ENCODE measurements around the gene SPATA16. TPM values are rescaled to one million over a fixed set of nuclear protein-coding genes. Genes with fewer than 3 reads are reported as not detected.

Gene SPATA16
- total RNA-seq, 1 donor from 2014 or later, result not detected

DNA sequence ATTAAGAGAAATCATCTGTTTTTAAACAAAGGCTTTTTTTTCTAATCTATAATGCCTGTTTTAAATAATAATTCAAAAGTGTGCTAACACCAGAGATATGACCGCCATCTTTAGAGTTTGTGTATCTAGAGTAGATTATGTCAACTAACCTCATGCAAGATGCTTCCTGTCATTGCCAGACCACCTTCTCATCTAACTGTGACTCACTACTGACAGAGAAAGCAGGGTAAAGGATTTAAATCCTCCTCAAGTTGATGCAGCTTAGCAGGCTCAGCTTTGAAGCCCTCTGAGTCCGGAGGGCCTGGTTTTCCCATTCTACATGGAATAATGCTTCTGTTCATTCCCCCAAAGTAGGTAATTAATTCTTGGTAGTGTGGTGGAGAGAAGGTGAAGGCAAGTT, 282.0 kb downstream of the SPATA16 start:
- Histone ChIP-seq H3K4me3 (no peak overlapping the region), H3K9me3 (no peaks in the 10 kb centered on the region), H3K36me3 (no peaks in the 10 kb centered on the region), H3K27me3 (no peaks in the 10 kb centered on the region), H3K27ac (no peak overlapping the region), H3K4me1 (peaks cover 0 to 3% of the 10 kb centered on the region in 2 donors)
- no peak for TF ChIP-seq CTCF (IDR thresholded peaks at IDR 0.05)
- intact Hi-C loops (cut with DNase I), result no loop called here
- no peak for DNase-seq (ENCODE audit: low spot score in 2 of 2)

DNA sequence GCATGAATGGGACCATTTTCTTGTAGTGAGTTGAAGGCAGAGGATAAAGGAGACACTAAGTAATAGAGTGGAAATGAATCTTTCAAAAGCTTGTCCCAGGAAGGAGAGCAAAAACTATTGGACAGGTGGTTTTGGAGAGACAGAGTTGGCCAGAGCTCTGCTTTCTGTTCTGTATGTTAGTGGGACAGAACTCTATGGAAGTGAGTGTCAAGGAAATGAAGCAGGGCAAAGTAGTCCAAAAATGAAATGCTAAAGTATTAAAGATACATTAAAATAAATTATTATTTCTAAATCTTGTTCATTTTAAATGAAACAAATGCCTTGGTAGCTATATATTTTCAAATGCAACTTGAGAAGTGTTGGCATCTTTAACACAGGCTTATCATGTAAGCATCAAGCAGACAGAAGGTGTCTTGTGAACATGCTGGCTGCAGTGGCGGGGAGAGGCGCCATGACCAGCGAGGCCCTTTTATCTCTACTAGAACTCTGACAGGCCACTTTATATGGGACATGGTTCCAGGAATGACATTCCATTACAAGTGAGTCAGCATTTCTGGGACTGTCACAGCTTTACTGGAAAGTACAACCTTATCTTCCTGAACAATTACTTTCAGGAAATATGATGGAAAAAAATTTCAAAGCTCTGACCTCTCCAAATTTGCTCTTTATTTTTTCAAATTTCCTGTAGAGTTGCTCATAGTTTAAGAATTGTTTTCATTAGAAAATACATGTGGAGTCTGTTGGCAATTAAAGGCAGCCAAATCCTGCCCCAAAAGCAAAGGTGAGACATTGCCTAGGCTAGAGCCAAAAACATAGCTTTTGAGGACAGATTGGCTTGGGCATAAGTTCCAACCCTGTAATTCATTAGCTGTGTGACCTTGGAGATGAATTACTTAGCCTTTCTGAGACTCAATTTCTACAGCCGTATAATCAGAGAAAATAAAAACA, 284.0 kb downstream of the SPATA16 start:
- H3K27me3 ChIP-seq, result no peaks in the 10 kb centered on the region
- no peak for TF ChIP-seq CTCF (IDR thresholded peaks at IDR 0.05)
- no peak for DNase-seq (ENCODE audit: low spot score in 2 of 2)
- H3K27ac ChIP-seq, result peak overlapping the region in 1 of 2 donors; percentile 25
- H3K4me1 ChIP-seq, result peaks cover 0 to 3% of the 10 kb centered on the region in 2 donors
- intact Hi-C loops (cut with DNase I), result no loop called here
- H3K9me3 ChIP-seq, result no peaks in the 10 kb centered on the region
- H3K4me3 ChIP-seq, result no peak overlapping the region
- H3K36me3 ChIP-seq, result no peaks in the 10 kb centered on the region

- Histone ChIP-seq H3K27me3 (no peaks in the 10 kb centered on the region), H3K4me3 (no peak overlapping the region), H3K4me1 (peaks cover 0 to 3% of the 10 kb centered on the region in 2 donors), H3K27ac (no peak overlapping the region), H3K36me3 (no peaks in the 10 kb centered on the region), H3K9me3 (no peaks in the 10 kb centered on the region)
- no peak for DNase-seq (ENCODE audit: low spot score in 2 of 2)
- intact Hi-C loops (cut with DNase I), result no loop called here
- no peak for TF ChIP-seq CTCF (IDR thresholded peaks at IDR 0.05)
Measured at GRCh38 chr3:172855037-172855436, 286.0 kb downstream of the SPATA16 start.

GRCh38 chr3:172853921-172854666, 286.9 kb downstream of the SPATA16 start:
- no peaks in the 10 kb centered on the region for H3K27me3 ChIP-seq
- H3K4me3 ChIP-seq, result no peak overlapping the region
- H3K27ac ChIP-seq, result no peak overlapping the region
- H3K36me3 ChIP-seq, result no peaks in the 10 kb centered on the region
- no peaks in the 10 kb centered on the region for H3K9me3 ChIP-seq
- TF ChIP-seq CTCF (IDR thresholded peaks at IDR 0.05), result no peak
- DNase-seq (ENCODE audit: low spot score in 2 of 2), result no peak
- peaks cover 0 to 3% of the 10 kb centered on the region in 2 donors for H3K4me1 ChIP-seq
- intact Hi-C loops (cut with DNase I), result no loop called here

DNA sequence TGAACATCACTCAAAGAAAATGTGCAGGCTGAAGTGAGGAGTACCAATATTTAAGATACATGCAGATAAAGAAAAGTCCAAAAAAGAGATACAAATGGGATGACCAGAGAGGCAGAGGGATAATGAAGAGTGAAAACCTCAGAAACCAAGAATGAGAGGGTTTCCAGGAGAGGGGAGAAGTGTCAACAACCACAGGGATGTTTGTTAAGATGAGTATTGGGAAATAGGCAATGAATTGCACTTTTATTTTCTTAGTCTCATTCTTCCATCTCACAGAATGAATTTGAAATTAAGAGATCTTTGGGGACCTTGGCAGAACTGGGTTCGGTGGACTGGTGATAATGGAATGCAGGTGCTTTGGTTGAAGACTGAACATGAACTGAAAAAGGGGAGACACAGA, 288.0 kb downstream of the SPATA16 start:
- no peaks in the 10 kb centered on the region for H3K9me3 ChIP-seq
- H3K4me3 ChIP-seq, result no peak overlapping the region
- no peaks in the 10 kb centered on the region for H3K36me3 ChIP-seq
- no peak for TF ChIP-seq CTCF (IDR thresholded peaks at IDR 0.05)
- no peak overlapping the region for H3K27ac ChIP-seq
- H3K4me1 ChIP-seq, result peaks cover 0 to 3% of the 10 kb centered on the region in 2 donors
- no peak for DNase-seq (ENCODE audit: low spot score in 2 of 2)
- H3K27me3 ChIP-seq, result no peaks in the 10 kb centered on the region
- intact Hi-C loops (cut with DNase I), result no loop called here
